T1000 (cell line): ENCODE measurements around the gene ASPM.

Experiments
- DNase-seq: peaks from one replicate; lab custom pipeline; 2025; ENCODE audit warnings: mixed read lengths; lab: John Stamatoyannopoulos, UW

Gene ASPM

GRCh38 chr1:197146101-197147095 lies at the start of gene ASPM:
TSS of gene ASPM (minus strand) at chr1:197146669. CDS start at chr1:197146437, 232 bp downstream.
- DNase-seq, result peak; percentile 91

DNA sequence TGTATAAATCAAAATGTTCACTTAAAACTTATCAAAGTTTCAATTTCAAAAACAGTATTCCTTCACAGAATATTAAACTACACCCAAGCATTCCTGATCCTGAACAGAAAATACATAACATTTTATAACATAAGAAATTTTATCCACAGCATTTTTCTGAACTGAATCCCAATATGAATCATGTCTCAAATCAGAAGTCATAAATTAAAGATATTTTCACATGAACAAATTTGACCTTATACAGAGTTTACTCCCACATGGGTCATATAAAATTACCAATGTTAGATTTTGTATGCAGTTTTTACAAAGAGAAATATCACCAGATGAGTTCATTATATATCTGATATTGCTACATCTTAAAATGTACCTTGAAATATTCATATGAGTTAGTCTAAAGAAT lies 48.6 kb upstream of the ASPM start:
- no peak for DNase-seq

DNA sequence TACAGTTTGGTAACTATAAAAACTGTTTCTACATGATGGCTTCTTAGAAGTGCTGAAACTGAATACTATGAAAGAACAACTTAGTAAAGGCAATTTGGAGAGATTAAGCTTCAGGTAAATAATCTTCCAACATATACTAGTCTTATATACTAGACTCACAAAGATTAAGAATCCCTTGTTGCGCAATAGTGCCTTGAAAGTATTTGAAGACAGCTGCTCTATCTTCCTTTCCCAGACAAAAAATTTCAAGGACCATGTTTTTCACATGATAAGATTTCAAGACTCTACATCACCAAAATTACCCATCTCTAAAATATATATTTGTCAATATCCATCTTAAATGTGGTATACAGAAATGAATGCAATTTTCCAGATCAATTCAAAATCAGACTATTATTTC lies 37.7 kb upstream of the ASPM start:
- DNase-seq, result no peak

DNA sequence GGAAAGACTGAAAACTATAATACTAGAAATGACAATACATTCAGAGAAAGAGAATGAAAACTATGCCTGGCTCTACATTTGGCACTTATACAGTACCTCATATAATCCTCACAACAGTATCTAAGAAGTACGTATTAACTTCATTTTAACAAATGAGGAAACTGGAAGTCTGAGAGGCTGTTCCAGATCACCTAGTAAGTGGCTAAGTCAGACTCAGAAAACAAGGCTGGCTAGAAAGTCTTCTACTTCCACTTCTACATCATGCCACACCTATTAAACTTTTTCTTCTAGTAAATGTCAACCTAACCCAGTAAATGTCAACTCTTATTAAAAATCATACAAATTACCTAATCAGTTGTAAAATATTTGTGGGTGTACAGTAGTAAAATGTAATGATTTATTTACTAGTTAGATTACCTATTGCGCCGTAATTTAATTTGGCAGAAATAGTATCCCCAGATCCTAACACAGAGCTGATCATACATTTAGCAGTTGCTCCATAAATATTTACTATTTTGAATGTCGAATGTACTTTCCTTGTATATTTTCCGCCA lies 36.8 kb upstream of the ASPM start:
- no peak for DNase-seq

DNA sequence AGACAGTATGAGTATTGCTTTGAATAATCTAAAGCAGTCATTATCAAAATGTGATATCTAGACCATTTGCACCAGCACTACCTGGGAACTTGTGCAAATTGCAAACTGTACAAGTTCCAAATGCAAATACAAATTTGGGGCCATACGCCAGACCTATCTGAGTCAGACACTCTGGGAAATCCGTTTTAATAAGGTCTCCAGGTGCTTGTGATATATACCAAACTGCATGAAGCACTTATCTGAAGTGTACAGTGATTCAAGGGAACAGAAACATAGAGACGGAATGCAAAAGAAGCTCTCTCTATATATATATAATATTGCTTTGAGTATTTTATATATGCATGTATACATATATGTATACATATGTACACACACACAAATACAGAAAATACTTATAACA lies 36.2 kb upstream of the ASPM start:
- no peak for DNase-seq

DNA sequence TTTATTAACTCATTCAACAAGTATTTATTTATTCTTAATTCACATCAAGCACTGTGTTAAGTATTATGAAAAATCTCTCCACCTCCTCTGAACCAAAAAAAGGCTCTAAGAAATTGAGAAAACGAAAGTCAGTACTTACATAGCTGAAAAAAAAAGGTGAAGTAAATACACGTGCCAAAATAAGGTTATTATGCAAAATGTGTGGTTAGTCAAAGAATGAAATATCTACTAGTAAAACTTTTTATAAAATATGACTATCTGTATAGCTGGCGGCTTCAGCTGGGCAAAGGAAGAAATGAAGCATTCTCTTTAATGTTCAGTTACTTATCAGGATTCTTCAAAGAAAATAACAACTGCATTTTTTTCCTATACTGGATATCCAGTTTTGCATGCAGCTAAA lies 35.5 kb upstream of the ASPM start:
- no peak for DNase-seq

DNA sequence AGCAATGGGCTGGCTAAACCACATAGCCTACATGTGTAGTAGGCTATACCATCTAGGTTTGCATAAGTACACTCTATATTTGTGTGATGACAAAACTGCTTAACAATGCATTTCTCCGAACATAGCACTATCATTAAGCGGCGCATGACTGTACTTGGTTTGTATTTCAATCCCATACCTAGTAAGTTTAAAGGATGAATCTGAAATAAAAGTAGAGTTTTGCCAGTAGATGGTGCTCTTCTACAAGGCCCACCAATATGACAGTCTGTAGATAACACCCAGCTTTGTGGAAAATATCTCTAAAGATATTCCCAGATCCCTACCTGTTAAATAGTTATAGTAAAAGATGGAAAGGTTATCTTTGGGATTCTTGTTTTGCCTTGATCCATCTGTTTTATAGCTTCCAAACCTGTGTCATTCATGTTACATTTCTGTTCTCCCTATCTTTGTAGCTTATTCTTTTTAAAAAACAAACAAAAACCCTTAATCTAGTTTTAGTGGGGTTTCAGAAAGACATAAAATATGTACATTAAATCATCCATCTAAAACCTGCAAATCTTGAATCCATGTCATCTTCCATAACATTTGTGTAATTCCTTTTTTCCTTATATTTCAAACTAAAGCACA lies 33.9 kb upstream of the ASPM start:
- DNase-seq, result no peak

GRCh38 chr1:197178998-197179397 lies 32.5 kb upstream of the ASPM start:
- DNase-seq, result no peak

- no peak for DNase-seq
These were observed 28.3 kb upstream of the ASPM start for GRCh38 chr1:197174818-197175217.

GRCh38 chr1:197173571-197174507 lies 27.4 kb upstream of the ASPM start:
- no peak for DNase-seq

- DNase-seq, result no peak
These were observed 25.1 kb upstream of the ASPM start for GRCh38 chr1:197171531-197171930.

DNA sequence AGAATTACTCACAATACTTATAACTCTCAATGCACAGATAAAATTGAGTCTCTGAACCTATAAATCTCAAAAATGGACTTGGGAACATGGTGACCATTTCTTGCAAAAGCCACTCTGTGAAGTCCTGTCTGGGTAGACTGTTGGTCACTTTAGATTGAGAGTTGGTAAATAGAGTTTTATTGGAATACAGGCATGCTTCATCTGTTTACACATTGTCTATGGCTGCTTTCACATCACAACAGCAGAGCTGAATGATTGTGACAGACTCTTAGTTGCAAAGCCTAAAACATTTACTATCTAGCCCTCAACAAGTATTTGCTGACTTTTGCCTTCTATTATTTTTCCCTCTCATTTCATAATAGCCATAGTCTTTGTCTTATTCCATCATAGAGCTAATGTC lies 24.1 kb upstream of the ASPM start:
- DNase-seq, result no peak

GRCh38 chr1:197159461-197159860 lies 13.0 kb upstream of the ASPM start:
- DNase-seq, result no peak

- no peak for DNase-seq
These were observed 10.2 kb upstream of the ASPM start for GRCh38 chr1:197156692-197157091.

DNA sequence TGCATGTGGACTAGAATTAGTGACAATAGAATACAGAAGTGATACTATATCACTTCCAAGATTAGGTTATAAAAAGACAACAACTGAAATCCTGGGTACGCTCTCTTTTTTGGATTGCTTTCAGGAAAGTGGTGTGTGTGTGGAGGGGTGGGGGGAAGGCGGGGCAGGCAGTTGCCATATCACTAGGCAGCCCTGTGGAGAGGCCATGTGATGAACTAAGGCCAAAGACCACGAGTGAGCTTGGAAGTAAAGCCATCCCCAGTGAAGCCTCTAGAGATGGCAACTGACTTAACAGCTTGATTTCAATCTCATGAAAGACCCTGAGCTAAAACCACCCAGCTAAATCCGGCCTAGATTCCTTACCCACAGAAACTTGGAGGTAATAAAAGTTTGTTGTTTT lies 6.2 kb upstream of the ASPM start:
- no peak for DNase-seq

DNA sequence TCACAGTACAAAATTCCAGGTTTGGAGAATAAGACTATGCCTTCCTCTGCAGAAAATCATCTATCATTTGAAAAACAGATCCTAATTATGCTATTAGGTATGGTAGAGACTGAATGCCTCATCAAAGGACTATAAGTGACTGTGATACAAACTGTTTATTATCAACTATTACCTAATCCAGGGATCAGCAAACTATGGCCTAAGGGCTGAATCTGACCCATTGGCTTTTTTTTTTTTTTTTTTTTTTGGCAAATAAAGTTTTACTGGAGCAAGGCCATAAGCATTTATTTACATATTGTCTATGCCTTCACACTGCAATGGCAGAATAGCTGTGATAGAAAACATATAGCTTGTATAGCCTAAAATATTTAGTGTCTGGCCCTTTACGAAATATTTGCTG lies 4.7 kb upstream of the ASPM start:
- DNase-seq, result no peak

DNA sequence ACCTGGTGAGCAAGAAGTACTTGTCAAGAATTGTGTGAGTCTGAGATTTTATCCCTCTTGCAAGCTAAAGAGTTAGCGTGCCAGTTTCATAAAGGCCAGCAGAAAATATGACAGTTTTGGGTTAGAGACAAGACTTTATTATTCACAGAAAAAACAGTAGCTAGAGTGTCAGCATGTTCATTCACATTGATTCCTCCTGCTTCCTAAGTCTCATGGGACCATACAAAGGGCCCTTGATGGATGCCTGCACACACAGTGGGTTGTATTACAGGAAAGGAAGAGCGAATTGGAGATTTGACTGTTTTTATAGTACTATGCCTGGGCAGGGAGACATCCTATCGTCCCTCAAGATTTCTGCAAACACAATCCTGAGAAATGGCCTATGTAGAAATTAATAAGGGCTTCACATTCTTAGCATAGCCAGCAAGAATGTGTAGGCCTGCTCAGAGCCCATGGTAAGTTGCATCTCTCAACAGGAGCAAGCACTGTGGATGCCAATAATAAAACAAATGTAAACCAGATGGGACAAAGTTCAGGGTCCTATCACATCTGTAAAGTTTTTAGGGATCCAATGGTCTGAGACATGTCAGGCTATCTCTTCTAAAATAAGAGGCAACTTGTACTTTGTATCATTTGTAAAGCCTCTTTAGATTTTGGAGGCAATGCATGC lies 4.0 kb upstream of the ASPM start:
- no peak for DNase-seq

DNA sequence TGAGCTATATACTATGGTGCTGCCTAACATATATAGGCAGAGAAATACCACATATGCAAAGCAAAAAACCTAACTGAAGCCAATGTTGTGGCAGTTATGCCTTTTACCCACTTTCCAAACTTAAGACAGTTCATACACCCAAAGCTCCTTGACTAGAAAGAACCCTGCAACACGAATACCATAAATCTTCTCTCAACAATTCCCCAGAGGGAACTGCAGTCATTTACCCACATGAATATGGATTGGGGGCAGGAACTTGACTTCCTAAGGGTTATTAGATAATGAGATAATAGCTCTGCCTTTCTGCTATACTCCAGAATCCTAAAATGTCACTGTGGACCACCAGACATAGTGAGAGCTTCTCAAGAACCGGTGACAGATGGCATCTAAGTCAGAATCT lies 2.9 kb upstream of the ASPM start:
- no peak for DNase-seq

DNA sequence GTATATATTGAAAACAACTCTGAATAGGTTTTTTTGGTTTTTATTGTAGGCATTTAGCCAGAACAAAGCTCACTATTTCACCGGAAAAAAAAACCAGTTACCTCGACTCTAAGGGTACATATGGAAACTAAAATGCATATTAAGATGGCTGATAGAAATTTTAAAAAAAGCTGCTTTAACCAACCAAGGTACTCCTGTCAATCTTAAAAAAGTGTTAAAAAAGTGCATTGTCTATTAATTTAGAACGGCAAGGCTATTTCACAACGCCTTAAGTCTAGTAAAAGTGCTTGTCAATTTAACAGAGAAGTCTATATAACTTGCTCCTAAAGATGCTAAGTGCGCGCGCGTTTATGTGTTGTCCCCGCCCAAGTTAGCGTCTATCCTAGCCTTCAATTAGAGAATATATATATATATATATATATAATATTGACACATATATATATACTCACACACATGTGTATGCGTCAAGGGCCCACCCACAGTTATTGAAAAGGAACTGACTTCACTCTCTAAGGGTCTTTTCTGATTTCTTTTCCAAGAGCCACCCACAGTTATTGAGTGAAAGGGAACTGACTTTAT lies 934 bp downstream of the ASPM start:
- no peak for DNase-seq

DNA sequence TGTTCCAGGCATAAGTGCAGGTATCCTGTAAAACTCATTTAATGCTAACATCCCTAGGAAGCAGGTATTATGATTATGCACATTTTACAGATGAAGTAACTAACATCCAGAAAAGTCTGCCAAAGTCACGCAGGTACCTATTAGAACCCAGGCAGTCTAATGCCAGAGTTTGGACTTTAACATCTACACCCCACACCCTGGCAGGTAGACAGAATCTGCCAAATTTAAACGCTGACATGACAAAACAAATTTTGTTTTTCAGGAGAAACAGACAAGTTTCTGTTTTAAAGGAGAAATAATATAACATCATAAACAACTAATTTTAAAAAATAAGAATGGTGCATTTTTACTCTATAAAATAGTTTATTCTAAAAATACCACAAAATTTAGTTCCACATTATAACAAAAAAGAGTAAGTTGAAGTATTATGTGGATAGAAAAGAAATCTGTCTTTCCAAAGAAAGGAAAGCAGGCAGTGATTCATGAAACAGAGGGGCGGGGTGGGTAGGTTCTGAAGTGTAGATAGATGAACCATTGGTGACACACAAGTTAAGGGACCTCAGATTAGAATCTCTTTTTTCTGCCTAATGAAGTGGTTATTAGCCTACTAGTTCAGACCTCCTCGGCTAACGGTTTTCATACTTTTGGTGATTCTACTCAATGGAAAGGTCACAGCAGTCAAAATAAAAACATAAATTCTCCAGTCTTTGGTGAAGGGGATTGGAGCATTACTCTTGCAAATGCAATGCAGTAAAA lies 1.7 kb downstream of the ASPM start:
- DNase-seq, result no peak
